ENCODE measurements around the gene ERBB3.
"Not testable (repeated sequence)": the region's sequence is repeated elsewhere in the genome, so short reads cannot be mapped to it uniquely, and the experiment has no call there.

The ERBB3 gene

GRCh38 chr12:56079723-56080555 is at the start of gene ERBB3:
TSS of gene ERBB3 (plus strand) at chr12:56080165. CDS start at chr12:56080301, 136 bp downstream.
- peak; percentile 67 to 76 for DNase-seq

GRCh38 chr12:56031987-56032386 is 48.0 kb upstream of the ERBB3 start:
- peak in 1 of 2 donors; percentile 14 for DNase-seq

- no peak for DNase-seq
Observed at GRCh38 chr12:56034586-56035332, 45.2 kb upstream of the ERBB3 start.

- DNase-seq: no peak
Observed at GRCh38 chr12:56037161-56037560, 42.8 kb upstream of the ERBB3 start.

GRCh38 chr12:56038022-56038655 is 41.8 kb upstream of the ERBB3 start:
- DNase-seq: no peak

GRCh38 chr12:56040151-56040550 is 39.8 kb upstream of the ERBB3 start:
- peak; percentile 14 to 16 for DNase-seq

- no peak for DNase-seq
Observed at GRCh38 chr12:56040963-56041551, 38.9 kb upstream of the ERBB3 start.

GRCh38 chr12:56041552-56042429 is 38.2 kb upstream of the ERBB3 start, which contains the start of gene RPS26:
TSS of gene RPS26 (plus strand) at chr12:56041918. CDS start at chr12:56042167, 249 bp downstream.
- DNase-seq: peak; percentile 89 to 90

- not testable (repeated sequence) for DNase-seq
Observed at GRCh38 chr12:56042430-56042813, 37.5 kb upstream of the ERBB3 start.

- no peak for DNase-seq
Observed at GRCh38 chr12:56042843-56043242, 37.1 kb upstream of the ERBB3 start.

GRCh38 chr12:56046027-56046780 is 33.8 kb upstream of the ERBB3 start:
- DNase-seq: no peak

GRCh38 chr12:56053407-56053893 is 26.5 kb upstream of the ERBB3 start:
- no peak for DNase-seq

- not testable (repeated sequence) for DNase-seq
Observed at GRCh38 chr12:56059964-56060363, 20.0 kb upstream of the ERBB3 start.

GRCh38 chr12:56061982-56062381 is 18.0 kb upstream of the ERBB3 start:
- no peak for DNase-seq

GRCh38 chr12:56062996-56063395 is 17.0 kb upstream of the ERBB3 start:
- no peak for DNase-seq

GRCh38 chr12:56071648-56072047 is 8.3 kb upstream of the ERBB3 start:
- DNase-seq: no peak

GRCh38 chr12:56074396-56074795 is 5.6 kb upstream of the ERBB3 start:
- no peak for DNase-seq

- DNase-seq: not testable (repeated sequence)
Observed at GRCh38 chr12:56077966-56078365, 2.0 kb upstream of the ERBB3 start.

- no peak for DNase-seq
Observed at GRCh38 chr12:56078427-56078826, 1.5 kb upstream of the ERBB3 start.

- peak; percentile 41 to 43 for DNase-seq
Observed at GRCh38 chr12:56078931-56079722, 838 bp upstream of the ERBB3 start.
